Hematopoietic multipotent progenitor cell treated with erythropoietin and hydrocortisone succinate and interleukin-3 and kit ligand, for 4 days (in vitro differentiated cells): ENCODE results near the gene POLA2.
"Not testable (repeated sequence)": the region's sequence is repeated elsewhere in the genome, so short reads cannot be mapped to it uniquely, and the experiment has no call there.

Source experiments
- DNase-seq: peaks from one replicate; pipeline ENCODE4 v3.0.0-alpha.2; 2015

The POLA2 gene, protein sequence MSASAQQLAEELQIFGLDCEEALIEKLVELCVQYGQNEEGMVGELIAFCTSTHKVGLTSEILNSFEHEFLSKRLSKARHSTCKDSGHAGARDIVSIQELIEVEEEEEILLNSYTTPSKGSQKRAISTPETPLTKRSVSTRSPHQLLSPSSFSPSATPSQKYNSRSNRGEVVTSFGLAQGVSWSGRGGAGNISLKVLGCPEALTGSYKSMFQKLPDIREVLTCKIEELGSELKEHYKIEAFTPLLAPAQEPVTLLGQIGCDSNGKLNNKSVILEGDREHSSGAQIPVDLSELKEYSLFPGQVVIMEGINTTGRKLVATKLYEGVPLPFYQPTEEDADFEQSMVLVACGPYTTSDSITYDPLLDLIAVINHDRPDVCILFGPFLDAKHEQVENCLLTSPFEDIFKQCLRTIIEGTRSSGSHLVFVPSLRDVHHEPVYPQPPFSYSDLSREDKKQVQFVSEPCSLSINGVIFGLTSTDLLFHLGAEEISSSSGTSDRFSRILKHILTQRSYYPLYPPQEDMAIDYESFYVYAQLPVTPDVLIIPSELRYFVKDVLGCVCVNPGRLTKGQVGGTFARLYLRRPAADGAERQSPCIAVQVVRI

DNA sequence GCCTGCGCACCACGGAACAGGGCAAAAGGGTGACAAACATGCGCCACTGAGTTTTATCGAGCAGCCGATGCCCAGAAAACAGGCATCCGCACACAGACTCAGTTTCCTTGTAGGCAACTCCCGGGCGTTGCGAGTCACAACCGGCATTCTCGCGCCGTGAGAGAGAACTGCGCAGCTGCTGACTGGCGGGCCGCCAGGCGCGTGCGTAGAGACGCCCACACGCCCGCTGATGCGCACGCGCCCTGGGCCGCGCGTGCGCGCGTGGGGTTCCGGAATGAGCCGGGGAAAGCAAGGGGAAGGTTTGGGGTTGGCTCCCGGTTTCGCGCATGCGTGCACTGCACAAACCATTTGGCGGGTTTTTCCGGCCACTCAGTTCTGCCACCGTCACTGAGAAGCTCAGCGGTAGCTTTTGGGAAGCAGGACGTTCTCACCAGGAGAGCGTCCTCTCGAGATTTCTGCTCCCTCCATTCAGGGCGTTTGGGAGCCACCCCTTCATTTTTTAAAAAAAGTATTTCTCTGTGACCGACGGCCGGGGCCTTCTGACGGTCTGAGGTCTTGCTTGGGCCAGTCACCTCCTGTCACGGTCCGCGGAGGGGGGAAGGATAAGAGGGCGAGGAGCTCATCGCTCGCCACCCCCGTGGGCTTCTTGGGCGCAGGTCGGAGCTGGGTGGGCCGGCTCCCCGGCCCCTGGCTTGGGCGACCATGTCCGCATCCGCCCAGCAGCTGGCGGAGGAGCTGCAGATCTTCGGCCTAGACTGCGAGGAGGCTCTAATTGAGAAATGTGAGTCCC is at the start of gene POLA2:
Gene POLA2, plus strand, starts transcription at position 372 of the 790 bp plus-strand sequence. Its CDS starts 331 bp downstream, at position 703.
- peak; percentile 98 for DNase-seq

DNA sequence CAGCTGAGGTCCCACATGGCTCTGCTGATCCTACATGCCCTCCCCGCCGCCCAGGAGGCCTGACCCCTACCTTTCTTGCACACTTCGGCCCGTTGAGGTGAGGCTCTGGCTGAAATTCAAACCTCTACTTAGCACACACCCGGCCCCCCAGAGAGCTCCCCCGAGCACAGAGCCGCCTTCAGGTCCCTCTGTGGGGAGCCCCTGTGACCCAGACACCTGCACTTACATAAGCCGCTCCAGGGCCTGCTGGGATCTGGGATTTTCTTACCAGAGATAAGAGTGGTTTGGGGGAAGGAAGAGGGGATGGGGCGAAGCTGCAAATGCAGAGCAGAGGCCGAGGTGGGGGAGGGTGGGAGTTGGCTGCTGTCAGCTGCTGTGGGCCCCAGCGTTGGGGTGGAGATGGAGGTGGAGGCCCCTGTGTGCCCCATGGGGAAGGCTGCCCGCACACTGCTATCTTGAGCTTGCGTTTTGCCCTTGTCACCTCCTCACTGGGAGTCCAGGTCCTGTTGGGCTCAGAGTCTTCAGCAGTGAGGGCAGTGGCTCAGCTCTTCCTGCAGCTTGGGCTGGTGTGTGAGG is 49.4 kb upstream of the POLA2 start:
- peak; percentile 59 for DNase-seq

DNA sequence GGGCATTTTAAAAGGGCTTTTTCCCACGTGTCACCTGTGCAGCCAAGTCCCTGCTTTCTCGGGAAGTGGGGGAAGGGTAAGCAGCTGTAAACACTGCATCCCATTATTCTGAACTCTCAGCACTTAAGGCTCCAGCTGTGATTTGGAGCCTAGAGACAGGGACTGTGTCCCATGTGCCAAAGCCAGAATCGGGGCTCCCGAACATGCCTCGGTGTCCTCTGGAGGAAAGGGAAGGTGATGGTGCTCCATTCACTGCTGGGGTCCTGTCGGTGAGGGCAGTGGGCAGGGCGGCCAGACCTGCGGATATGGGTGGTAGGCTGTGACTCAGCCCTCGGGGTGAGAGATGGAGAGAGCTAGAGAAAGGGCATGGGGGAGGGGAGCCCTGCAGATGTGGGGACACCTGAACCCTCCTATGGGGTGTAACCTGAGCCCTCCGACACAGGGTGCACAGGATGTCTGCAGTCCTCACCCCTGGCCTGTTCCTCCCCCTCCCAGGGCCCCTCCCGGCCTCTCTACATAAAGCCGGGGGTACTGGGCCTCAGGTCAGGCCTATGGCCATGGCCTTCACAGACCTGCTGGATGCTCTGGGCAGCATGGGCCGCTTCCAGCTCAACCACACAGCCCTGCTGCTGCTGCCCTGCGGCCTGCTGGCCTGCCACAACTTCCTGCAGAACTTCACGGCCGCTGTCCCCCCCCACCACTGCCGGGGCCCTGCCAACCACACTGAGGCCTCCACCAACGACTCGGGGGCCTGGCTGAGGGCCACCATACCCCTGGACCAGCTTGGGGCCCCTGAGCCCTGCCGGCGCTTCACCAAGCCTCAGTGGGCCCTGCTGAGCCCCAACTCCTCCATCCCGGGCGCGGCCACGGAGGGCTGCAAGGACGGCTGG is 48.2 kb upstream of the POLA2 start:
- DNase-seq, result peak; percentile 87

DNA sequence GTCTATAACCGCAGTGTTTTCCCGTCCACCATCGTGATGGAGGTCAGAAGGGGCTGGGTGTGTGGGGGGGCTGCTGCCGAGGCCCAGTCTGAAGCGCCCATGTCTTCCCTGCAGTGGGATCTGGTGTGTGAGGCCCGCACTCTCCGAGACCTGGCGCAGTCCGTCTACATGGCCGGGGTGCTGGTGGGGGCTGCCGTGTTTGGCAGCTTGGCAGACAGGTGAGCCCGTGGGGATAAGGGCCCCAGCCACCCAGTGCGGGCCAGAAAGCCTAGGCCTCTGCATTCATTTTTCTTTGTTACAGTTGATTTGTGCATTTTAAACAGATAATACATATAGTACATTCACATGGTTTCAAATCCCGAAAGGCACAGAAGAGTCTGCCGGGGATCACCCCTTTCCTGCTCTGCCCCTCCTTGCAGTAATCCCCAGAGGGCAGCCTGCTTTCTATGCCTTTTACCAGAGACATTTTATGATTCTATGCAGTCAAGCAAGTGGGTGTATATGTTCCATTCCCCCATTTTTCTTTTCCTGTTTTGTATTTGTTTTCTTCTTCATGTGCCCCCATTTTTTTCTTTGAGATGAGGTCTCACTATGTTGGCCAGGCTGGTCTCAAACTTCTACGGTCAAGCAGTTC is 47.4 kb upstream of the POLA2 start:
- DNase-seq, result no peak

DNA sequence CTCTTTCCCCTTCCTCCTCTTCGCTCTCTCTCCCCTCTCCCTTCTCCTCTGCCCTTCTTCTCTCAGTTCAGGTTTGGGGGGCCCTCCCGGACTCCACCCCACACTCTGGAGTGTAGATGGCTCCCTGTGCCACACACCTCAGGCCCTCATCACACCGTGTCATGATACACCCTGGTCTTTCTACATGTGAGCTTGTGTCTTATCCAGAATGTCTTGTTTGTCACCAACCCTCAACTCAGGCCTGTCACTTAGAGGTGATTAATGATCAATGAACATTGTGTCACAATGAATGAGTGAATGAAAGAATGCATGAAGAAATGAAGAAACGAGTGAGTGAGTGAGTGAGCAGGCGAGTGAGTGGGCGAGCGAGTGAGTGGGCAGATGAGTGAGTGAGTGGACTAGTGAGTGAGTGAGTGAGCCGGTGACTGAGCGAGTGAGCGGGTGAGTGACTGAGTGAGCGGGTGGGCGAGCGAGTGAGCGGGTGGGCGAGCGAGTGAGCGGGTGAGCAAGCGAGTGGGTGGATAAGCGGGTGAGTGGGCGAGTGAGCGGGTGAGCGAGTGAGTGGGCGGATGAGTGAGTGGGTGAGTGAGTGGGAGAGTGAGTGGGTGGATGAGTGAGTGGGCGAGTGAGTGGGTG is 46.2 kb upstream of the POLA2 start:
- DNase-seq, result peak; percentile 46

DNA sequence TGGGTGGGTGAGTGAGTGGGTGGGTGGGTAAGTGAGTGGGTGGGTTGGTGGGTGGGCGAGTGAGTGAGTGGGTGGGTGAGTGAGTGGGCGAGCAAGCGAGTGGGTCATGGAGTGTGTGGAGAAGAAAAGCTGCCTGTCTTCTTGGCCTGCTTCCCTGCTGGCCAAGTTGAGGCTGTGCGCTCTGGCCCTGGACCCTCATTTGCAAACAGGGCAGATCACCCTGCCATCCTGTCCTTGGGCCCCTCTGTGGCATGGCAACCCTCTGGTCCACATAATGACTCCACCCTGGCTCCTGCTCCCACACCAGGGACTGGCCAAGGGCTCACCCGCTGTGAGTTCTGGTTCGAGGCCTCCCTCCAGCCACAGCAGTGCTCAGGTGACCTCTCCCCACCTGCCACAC is 44.9 kb upstream of the POLA2 start:
- no peak for DNase-seq

DNA sequence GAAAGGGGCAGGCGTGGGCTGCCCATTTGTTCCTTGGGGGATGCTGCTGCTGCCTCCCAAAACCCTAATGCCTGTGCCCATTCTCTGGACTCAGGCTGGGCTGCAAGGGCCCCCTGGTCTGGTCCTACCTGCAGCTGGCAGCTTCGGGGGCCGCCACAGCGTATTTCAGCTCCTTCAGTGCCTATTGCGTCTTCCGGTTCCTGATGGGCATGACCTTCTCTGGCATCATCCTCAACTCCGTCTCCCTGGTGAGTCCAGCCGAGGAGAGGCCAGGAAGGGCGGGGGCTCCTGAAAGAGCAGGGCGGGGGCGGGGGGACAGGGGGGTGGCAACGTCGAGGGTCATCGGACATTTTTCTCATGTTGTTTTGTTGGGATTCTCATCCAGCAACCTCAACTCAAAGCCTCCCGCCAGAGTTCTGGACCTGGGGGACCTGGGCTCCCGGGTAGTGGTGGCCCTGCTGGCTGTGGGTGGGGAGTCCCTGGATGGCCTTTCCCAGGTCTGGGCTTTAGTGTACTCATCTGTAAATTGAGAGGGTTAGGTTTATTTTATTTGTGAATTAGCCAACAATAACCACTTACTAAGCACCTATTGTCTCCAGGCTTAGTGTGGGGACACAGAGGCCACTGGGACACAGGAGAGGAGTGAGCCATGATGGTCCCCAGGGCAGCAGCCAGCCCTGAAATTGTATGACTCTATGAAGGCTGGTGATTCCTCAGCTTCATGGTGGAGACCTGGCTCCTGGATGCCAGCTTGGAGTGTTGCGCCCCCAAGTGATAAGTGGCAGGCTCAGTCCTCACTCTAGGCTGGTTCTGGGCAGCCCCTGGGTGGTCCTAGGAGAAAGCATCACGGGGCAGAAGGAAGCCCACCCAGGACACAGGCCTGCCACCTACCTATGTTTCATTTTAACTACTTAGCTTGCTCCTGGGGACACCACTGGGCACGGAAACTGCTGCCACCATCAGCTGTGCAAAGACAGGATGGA is 44.0 kb upstream of the POLA2 start:
- DNase-seq, result no peak

DNA sequence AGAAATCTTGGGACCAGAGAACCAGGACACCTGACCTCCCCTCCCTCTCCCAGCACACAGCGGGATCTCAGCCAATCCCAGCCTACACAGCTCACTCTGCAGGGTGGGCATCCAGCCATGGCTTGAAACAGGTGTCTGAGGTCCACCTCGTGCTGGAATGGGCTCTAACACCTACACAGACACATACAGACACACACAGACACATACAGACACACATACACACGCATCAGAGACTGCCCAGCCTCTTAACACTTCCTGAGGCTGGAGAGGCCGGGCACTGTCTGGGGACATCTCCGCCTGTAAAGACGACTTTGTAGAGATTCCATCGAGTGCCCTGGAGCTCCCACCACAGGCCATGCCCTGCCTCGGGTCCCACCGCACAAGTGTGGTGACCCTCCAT is 43.3 kb upstream of the POLA2 start:
- DNase-seq, result no peak

DNA sequence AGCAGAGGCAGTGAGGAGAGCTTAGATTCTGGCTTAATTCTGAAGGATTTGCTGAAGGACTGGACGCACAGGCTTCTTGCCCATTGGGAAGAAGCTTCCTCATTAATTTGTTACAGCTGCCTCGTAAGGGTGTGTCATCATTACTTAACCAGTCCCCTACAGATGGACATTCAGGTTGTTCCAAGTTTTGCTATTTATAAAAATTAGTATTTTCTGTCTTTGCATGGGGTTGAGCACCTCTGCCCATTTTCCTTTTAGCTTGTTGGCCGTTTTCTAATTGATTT is 41.9 kb upstream of the POLA2 start:
- no peak for DNase-seq

DNA sequence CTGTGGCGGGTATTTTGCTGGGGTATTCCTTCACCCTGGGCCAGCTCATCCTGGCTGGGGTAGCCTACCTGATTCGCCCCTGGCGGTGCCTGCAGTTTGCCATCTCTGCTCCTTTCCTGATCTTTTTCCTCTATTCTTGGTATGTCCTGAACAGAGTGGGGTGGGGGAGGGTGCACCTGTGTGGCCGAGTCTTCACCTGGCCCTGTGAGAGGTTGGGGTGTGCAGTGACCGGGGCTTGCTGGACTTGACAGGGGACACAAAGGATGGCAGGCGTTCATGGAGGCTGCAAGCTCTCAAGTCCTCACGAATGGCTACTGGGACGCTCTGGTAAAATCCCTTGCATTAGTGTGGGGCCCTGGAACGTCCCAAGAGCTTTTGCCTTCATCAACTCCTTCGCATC is 40.7 kb upstream of the POLA2 start:
- no peak for DNase-seq

DNA sequence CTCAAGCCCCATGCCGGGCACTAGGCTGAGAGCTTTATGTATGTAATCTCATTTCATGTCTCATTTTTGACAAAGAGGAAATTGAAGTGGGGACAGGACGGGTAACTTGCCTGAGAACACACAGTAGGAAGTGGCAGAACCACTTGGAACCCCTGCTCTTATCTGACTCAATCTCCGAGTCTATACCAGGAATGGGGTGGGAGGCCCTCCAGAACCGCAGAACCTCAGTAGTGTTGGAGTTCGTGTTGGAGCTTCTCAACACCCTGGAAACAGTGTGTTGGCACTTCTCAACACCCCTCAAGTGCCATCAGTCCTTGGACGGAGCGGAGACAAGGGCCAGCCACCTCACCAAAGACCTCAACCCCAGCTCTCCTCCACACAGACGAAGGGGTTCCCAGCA is 38.8 kb upstream of the POLA2 start:
- peak; percentile 46 for DNase-seq

DNA sequence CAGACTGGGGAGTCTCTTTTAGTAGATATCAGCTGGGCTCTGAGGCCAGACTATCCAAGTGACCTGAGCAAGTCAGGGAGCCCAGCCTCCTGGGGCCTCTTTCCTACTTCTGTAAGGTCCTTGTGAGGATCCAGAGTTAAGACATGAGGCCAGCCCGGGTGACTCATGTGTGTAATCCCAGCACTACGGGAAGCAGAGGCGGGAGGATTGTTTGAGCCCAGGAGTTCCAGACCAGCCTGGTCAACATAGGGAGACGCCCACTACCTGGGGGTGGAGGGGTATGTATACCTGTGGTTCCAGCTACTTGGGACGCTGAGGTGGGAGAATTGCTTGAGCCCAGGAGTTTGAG is 36.9 kb upstream of the POLA2 start:
- no peak for DNase-seq

DNA sequence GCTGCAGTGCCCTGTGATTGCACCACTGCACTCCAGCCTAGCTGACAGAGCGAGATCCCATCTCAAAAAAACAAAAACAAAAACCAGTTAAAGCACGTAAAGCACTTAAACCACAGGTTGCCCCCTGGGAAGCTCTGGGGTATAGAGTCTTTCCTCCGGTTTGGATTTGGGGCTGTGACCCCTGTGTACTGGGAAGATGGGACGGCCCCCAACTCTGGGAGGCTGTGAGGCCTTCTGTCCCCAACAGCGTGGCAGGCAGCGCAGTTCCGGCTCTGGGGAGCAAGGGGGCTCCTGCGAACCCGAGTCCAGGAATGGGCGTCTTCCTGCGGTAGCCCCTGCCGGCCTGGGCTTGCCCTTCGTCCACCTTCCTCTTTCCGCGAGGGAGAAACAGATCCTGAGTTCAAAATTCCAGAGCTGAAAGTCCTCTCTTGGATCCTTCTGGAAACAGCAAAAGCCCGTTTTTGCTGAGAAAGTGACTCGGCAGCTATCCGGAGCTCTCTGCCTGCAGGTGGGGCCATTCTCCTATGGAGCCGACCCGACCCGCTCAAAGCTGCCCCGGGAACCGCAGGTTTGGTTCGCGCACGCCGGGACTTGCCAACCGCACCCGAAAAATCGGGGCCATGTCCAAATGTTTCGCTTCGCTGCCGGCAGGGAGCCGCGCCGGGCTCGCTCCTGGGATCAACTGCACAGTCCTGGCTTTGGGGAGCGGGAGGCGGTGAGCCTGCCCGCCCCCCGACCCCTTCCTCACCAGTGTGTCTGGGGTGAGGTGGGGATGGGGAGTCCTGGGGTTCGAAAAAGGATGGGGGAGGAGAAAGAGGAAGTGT is 36.3 kb upstream of the POLA2 start:
- DNase-seq, result peak; percentile 77

DNA sequence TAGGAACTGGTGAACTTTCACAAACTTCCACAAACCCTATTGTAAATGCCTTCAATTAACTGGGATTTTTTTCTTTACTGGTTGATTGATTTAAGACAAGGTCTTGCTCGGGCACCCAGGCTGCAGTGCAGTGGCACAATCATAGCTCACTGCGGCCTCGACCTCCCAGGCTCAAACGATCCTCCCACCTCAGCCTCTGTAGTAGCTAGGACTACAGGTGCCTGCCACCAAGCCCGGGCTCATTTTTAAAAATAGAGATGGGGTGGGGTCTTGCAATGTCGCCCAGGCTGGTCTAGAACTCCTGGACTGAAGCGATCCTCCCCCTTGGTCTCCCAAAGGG is 35.7 kb upstream of the POLA2 start:
- no peak for DNase-seq

DNA sequence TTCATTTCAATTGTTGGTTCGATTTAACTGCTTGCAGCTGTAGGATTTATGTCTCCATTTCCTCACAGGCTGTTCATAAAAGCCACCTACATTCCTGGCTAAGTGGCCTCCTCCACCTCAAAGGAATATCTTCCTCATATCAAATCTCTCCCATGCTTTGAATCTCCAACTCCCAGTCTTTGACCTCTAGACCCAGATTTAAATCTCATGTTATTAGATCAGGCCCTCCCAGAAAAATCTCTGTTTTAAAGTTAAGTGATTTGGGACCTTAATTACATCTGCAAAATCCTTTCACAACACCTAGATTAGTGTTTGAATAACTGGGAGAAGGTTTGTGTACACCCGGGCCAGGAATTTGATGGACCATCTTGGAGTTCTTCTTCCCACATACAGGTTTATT is 33.9 kb upstream of the POLA2 start:
- no peak for DNase-seq

DNA sequence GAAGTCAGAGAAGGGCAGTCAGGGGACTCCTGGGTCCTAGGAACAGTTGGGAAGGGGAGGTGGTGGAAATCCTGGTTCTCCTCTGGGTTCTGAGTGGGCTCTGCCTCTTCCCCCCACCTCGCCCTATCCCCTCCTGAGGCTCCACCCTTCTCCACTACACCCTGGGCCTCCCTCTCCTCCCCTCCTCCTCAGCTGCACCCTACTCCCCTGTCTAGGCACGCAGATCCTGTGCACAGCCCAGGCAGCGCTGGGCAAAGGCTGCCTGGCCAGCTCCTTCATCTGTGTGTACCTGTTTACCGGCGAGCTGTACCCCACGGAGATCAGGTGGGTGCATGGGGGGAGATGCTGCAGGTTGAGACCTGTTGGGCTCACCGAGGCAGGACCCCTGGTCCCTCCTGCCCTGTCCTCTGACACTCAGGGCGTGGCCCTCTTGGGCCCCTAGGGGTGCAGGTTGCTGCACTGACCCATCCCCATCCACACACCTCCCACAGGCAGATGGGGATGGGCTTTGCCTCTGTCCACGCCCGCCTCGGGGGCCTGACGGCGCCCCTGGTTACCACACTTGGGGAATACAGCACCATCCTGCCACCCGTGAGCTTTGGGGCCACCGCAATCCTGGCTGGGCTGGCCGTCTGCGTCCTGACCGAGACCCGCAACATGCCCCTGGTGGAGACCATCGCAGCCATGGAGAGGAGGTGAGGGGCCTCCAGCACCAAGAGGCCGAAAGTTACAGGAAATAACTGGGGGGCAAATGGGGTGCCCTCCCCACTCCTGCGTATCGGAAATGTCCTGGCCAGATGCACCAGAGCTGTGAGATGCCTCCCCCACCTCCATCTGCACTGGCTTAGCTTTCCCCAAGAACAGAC is 25.3 kb upstream of the POLA2 start:
- DNase-seq, result no peak

DNA sequence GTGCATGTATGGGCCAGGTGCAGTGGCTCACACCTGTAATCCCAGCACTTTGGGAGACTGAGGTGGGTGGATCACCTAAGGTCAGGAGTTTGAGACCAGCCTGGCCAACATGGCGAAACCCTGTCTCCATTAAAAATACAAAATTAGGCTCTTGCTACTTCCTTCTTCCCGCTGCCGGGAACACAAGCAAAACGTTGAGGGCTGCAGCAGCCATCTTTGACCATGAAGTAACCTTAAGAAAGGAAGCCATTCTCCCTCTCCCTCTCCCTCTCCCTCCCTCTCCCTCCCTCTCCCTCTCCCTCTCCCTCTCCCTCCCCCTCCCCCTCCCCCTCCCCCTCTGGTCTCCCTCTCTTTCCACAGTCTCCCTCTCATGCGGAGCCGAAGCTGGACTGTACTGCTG is 23.5 kb upstream of the POLA2 start:
- not testable (repeated sequence) for DNase-seq

DNA sequence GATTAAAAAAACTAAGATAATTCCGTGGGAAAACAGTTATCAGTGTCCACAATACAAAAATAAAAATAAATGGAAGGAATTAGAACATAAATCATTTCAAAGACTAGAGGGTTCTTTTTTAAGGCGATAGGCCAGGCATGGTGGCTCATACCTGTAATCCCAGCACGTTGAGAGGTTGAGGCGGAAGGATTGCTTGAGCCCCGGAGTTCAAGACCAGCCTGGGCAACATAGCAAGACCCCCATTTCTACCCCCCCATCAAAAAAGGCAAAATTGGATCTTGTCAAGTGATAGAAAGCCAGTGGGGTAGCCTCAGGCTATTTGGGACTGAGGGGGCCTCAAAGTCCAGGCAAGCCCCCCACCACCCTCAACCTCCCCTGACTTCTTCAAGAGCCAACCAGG is 20.6 kb upstream of the POLA2 start:
- no peak for DNase-seq

DNA sequence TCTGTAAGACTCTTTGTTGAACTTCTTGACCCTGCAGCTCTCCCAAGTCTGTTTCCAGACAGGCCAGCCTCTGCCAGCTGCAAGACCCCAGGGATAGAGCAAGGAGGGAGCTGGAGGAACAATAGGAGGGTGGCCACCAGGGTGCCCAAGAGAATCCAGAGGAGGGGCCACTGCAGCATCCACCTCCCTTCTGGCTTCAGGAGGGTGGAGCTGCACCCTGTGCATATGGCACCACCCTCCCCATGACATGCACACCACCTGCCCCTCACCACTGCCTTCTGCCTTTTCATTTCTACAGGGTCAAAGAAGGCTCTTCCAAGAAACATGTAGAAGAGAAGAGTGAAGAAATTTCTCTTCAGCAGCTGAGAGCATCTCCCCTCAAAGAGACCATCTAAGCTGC is 20.1 kb upstream of the POLA2 start:
- no peak for DNase-seq
